SW 1271 (cell line): ENCODE results near the gene CACNA1E.
"Not testable (repeated sequence)": the region's sequence is repeated elsewhere in the genome, so short reads cannot be mapped to it uniquely, and the experiment has no call there.

Source experiments
- DNase-seq, 2 experiments: peaks; one replicate each; lab custom pipeline; 2025; lab: John Stamatoyannopoulos, UW

The CACNA1E gene

DNA sequence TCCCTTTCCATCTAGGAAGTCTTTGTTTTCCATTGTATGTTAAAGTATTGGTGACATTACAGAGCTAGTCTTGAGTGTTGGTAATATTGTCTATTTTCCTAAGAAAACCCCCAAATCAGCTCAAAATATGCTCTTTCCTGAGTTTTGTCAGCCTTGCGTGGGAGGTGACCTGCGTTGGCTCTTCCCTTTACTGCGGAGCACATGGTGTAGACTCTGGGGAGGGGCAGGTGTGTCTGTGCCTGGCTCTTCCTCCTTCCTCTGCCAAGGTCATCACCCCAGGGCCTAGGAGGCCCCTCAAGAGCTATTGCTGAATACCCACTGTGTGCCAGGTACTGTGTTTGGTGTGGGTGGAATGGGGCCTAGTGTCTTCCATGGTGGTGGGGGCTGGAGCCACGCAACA lies 33.4 kb downstream of the CACNA1E start:
- no peak for DNase-seq

- no peak for DNase-seq
These were observed 34.0 kb downstream of the CACNA1E start for GRCh38 chr1:181517181-181517875.

DNA sequence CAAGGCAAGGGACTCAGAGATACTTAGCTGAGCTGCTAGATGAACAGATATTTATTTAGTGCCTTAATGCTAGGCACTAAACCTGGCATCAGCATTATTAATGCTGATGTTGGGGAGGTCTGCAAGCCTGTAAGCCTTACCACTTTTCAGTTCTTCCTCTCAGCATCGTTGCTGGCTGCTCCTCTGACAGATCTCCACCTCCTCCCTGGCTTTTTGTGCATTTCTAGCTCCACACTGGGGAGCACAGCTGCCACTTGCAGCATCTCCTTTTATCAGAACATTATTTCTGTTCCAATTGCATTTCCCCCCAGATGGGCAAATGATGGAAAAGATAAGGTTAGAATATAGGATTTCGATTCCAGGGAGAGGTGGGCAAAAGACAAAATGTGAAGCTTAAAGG lies 34.8 kb downstream of the CACNA1E start:
- no peak for DNase-seq

GRCh38 chr1:181522864-181523263 lies 39.5 kb downstream of the CACNA1E start:
- no peak for DNase-seq

DNA sequence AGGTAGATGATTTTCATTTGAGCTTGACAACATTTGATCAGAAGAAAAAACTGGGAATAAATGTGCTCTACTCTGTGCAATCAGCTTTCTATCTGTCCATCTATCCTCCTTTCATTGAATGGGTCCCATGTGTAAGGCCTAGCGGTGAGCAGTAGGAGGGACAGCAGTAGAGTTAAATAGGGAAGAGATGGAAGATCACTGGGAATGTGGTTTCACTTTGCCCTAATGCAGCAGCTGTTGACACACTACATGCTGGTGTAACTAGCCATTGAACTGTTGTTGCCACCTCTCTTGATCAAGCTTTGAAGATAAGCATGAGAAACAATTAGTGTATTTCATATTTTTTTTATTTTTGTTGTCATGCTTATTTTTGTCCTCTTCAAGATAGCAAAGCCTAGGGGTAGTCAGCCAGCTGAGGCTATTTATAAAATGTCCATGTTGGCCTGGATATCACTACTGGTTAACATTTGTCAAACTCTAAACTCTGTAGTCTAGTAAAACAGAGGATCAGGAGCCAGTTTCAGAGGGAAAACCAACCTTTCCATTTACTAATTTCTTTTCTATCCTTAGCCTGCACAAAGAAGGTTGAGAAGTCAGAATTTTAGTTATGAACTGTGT lies 41.9 kb downstream of the CACNA1E start:
- DNase-seq: no peak

DNA sequence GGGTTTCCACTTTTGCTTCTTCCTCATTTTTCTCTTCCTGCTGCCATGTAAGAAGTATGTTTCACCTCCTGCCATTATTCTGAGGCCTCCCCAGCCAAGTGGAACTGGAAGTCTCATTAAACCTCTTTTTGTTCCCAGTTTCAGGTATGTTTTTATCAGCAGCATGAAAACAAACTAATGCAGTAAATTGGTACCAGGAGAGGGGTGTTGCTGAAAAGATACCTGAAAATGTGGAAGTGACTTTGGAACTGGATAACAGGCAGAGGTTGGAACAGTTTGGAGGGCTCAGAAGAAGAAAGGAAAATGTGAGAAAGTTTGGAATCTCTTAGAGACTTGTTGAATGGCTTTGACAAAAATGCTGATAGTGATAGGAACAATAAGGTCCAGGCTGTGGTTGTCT lies 44.9 kb downstream of the CACNA1E start:
- DNase-seq: not testable (repeated sequence)

GRCh38 chr1:181531441-181531840 lies 48.1 kb downstream of the CACNA1E start:
- no peak for DNase-seq

- no peak for DNase-seq
These were observed 48.8 kb downstream of the CACNA1E start for GRCh38 chr1:181531951-181532600.

DNA sequence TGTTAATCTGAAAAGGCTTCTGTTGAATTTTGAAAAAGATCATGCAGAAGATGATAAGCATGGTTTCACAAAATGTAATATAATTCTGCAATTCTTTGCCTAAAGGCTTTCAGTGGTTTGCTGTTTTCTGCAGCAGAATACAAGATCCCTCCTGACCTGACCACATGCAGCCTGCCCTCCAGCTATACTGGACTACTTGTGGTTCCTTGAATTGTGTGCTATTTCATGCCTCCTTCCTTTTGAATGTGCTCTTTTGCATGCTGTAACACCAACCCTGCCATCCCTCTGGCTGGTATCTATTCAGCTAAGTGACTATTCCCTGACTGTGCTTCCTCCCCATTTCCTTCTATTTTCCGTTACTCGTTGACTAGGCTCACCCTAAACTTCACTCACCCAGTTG lies 55.5 kb downstream of the CACNA1E start:
- DNase-seq: no peak

DNA sequence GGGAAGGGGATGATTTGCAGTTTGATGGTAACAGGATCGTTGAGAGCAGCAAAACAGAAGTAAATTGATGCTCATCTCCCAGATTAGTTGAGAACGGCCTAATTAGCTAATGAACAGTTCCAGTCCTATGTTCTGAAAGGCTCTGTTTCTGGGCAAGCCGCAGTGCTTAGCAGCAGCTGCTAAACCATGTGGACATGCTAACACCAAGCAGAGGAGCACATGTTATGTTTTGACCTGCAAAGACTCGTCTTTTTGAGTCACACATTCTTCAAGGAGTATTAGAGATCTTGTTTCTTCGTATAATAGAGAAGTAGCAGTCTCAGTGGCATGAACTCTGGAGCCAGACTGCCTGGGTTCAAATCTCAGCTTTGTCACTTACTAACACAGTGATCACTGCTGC lies 58.1 kb downstream of the CACNA1E start:
- DNase-seq: no peak

DNA sequence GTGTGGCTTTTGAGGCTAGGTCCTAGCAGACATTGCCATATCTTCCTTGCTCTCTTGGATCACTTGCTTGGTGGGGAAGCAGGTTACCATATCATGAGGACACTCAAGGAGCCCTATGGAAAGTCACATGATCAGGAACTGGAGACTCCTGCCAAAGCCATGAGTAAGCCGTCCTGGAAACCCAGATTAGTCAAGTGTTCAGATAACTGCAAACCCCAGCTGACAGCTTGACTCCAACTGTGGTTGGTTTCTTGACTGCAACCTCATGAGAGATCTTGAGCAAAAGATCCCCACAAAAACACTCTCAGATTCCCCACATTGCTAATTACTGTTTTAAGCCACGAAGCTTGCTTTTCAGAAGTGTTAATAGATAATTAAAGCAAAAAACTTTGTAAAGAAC lies 58.6 kb downstream of the CACNA1E start:
- no peak for DNase-seq

DNA sequence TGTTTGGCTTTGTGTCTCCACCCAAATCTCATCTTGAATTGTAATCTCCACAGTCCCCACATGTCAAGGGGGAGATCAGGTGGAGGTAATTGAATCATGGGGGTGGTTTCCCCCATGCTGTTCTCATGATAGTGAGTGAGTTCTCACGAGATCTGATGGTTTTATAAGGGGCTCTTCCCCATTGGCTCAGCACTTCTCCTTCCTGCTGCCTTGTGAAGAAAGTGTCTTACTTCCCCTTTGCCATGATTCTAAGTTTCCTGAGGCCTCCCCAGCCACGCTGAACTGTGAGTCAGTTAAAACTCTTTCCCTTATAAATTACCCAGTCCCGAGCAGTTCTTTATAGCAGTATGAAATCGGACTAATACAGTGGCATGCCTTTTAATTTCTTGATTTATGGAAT lies 59.1 kb downstream of the CACNA1E start:
- not testable (repeated sequence) for DNase-seq

DNA sequence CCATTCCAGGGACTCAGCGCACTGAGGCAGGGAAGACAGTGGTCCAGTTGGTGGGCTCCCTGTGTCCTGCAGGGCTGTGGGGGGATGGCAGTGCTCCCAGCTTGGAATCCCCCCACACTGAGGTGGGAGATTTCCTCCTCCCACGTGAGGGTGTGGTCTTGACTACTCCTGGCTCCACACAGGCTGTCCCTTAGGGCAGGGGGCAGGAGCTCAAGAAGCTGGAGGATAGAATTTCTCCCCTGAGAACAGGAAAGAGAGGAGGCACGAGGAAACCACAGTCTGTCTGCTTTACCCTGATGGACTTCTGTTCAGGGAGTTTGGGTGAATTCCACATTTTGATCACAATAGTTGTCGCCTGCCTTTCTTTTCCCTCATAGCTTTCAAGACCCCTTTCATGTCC lies 62.1 kb downstream of the CACNA1E start:
- no peak for DNase-seq

DNA sequence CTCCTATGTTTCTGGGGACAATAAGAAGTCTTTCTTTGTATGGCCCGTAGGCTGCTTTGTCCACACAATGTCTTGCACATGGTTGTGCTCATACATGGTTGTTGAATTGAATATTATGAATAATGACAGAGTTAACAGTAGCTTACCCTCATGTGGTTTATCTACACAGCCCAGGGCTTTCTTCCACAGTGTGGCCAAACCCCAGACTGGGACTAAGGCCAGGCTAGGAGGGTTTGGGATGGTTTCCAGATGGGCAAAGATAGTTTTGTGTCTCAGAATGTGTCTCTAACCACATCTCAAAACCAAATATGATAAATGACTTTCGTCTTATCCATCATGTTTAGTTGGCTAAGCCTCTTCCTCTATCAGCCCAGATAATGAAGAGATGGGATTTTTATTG lies 65.2 kb downstream of the CACNA1E start:
- no peak for DNase-seq

DNA sequence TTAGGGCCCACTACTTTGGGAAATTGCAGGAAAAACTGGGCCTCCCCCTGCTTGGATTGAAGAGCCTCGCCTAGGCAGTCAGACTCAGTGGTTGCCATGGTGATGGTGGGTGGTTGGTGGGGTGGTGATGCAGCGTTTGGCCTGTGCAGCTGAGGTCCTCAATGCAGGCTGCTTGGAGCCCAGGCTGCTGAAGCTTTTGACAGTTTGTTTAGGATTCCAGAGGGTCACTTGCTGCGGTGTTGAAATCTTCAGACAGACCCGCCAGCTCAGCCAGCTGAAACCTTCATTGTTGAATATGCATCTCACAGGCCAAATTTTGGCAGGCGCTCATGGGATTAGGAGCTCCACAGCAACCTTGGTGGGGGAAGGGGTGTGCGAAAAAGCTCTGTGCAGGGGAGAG lies 67.9 kb downstream of the CACNA1E start:
- DNase-seq: no peak

- DNase-seq: no peak
These were observed 68.4 kb downstream of the CACNA1E start for GRCh38 chr1:181551754-181552153.

DNA sequence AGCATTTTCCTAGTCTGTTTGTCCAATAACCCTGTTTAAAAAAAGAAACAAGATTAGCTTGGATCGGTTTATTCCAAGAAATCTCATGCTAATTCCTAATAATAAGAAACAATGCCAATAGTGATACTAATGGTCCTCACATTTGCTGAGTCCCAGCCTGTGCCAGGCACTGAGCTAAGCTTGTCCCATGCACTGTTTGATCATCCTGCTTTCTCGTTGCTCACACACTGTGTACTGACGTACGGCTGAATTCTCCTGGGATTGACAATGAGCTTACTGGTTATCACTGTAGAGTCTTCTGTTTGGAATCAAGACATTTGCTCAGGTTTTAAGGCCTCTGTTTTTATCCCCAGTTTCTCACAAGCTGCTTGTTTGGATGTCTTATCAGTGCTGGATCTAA lies 71.1 kb downstream of the CACNA1E start:
- no peak for DNase-seq

- DNase-seq: no peak
These were observed 73.3 kb downstream of the CACNA1E start for GRCh38 chr1:181556631-181557030.

DNA sequence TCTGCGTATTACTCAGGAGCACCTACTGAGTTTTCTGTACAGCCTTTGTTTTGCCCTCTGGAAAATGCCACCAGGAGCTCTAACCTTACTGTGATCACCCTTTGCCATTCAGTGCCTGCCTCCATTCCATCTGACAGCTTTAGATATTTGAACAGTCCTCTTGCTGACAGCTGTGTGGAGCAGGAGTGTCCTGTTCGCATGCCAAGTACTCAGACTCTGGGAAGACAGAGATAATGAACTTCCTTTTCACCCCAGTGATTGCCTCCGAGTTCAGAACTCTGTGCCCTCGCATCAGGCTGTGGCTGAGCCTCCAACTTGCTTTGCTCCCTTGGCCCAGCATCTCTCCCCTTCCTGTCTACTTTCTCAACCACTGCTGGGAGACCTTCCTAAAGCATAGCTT lies 74.0 kb downstream of the CACNA1E start:
- no peak for DNase-seq

DNA sequence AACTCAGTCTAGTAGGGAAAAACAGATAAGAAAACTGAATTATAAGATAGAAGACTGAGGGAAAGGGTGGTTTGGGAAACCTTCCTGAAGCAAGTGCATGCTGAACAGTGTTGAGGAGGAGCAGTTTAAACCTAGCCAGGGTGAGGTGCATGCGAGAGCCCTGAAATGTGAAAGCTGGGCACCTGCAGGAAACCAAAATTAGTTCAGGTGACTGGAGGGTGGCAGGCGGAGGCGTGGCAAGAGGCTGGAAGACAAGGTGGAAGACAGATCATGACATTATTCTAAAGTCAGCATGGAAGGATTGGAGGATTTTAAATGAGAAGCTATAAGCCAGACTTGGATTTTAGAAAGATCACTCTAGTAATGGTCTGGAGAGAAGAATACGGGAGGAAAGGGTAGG lies 75.1 kb downstream of the CACNA1E start:
- DNase-seq: no peak

GRCh38 chr1:181559142-181559541 lies 75.8 kb downstream of the CACNA1E start:
- DNase-seq: no peak

- no peak for DNase-seq
These were observed 79.1 kb downstream of the CACNA1E start for GRCh38 chr1:181562395-181562794.

DNA sequence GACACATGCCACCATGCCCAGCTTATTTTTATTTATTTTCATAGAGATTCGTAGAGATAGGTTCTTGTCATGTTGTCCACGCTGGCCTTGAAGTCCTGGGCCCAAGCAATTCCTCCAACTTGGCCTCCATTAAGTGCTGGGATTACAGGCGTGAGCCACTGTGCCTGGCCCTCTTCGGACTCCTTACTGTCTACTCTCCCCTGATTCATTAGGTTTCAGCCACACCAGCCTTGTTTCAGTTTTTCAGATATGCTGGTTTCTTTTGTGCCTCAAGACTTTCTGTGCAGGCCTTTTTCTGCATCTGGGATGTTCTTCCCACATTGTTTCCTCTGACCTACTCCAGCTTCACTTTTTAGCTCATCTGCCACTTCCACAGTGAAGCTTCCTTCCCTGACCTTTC lies 85.4 kb downstream of the CACNA1E start:
- no peak for DNase-seq

GRCh38 chr1:181577475-181577874 lies 94.2 kb downstream of the CACNA1E start:
- no peak for DNase-seq
